Endothelial cell of umbilical vein (primary cell): ENCODE data around the gene PRKCZ. TPM values are rescaled to one million over a fixed set of nuclear protein-coding genes. Genes with fewer than 3 reads are reported as not detected.

Source experiments
- BruUV-seq: library from RNA; stranded (reverse); fragments of 400-500 nt; replicated peaks from 2 replicates; lab custom pipeline; 2021; lab: Mats Ljungman, UMichigan
- CTCF ChIA-PET: fragments of 300-600, 350-600 bp; sonication (Branson Sonifier 250); formaldehyde crosslinking; loops from one replicate; lab custom pipeline; 2021; ENCODE audit warnings: antibody characterized with exemption, inconsistent platforms; lab: Charles Lee
- POLR2A ChIA-PET: fragments of 300-600, 350-600 bp; sonication (Branson Sonifier 250); formaldehyde crosslinking; loops from one replicate; lab custom pipeline; 2021; ENCODE audit warnings: antibody characterized with exemption, inconsistent platforms; lab: Charles Lee
- DNase-seq: peaks from one replicate; pipeline ENCODE4 v3.0.0-alpha.2; 2011; ENCODE audit warnings: low read depth, low spot score
- FAIRE-seq: peaks from 2 replicates; lab custom pipeline; 2011; peaks lifted over from hg19 to GRCh38; lab: Jason Lieb, UNC
- H2AFZ ChIP-seq: 2 replicates; pipeline ENCODE4 v1.6.0; 2012; ENCODE audit warnings: low read depth, low read length, control low read depth, inconsistent platforms
- H3K27ac ChIP-seq: 2 replicates; pipeline ENCODE4 v1.5.1; 2011; ENCODE audit warnings: low read depth, mild to moderate bottlenecking, control low read depth, low read length, moderate library complexity; ENCODE audit not compliant: insufficient read depth
- H3K27me3 ChIP-seq, 2 experiments: 2 replicates each; pipeline versions ENCODE4 v1.6.0 to v1.6.1; 2011; ENCODE audit warnings: low read length in 2 of 2, mixed read lengths in 1 of 2; ENCODE audit not compliant: control insufficient read depth in 2 of 2, insufficient read depth in 2 of 2
- H3K36me3 ChIP-seq, 2 experiments: 2 replicates in 1 of 2; 3 replicates in 1 of 2; pipeline ENCODE4 v1.5.1; 2011; ENCODE audit warnings: low read length in 2 of 2, mild to moderate bottlenecking in 1 of 2, moderate library complexity in 1 of 2; ENCODE audit not compliant: control insufficient read depth in 2 of 2, insufficient read depth in 2 of 2; ENCODE audit errors: extremely low read depth in 1 of 2
- H3K4me1 ChIP-seq: 3 replicates; pipeline ENCODE4 v1.5.1; 2011; ENCODE audit warnings: mild to moderate bottlenecking, low read length; ENCODE audit not compliant: control insufficient read depth, insufficient read depth; ENCODE audit errors: extremely low read depth
- H3K4me2 ChIP-seq: 2 replicates; pipeline ENCODE4 v1.6.1; 2011; ENCODE audit warnings: low read length, control low read depth, mixed read lengths; ENCODE audit not compliant: insufficient read depth
- H3K4me3 ChIP-seq, 3 experiments: fragments of 200-600 bp in 1 of 3; sonication (generic), shearing (Covaris generic) in 1 of 3; replicated peaks in 1 of 3; 2 replicates each; pipeline ENCODE4 v1.5.1; 2011 to 2016; ENCODE audit warnings: control low read depth in 3 of 3, low read length in 3 of 3, mild to moderate bottlenecking in 2 of 3, inconsistent platforms in 1 of 3, low read depth in 1 of 3, moderate library complexity in 1 of 3; ENCODE audit not compliant: insufficient read depth in 1 of 3
- H3K79me2 ChIP-seq: 2 replicates; pipeline ENCODE4 v1.6.0; 2012; ENCODE audit warnings: low read length, inconsistent platforms; ENCODE audit not compliant: control insufficient read depth, insufficient read depth
- H3K9ac ChIP-seq: replicated peaks from 2 replicates; pipeline ENCODE3; 2011; ENCODE audit warnings: low read length, control low read depth; ENCODE audit not compliant: insufficient read depth; ENCODE audit errors: extremely low read depth
- H3K9me1 ChIP-seq: replicated peaks from 3 replicates; pipeline ENCODE4 v1.6.0; 2011; ENCODE audit warnings: mild to moderate bottlenecking, low read length; ENCODE audit not compliant: control insufficient read depth, insufficient read depth; ENCODE audit errors: extremely low read depth
- H3K9me3 ChIP-seq: replicated peaks from 2 replicates; pipeline ENCODE4 v1.5.1; 2012; ENCODE audit warnings: low read length, inconsistent platforms; ENCODE audit not compliant: control insufficient read depth, insufficient read depth
- H4K20me1 ChIP-seq: replicated peaks from 2 replicates; pipeline ENCODE3; 2011; ENCODE audit warnings: mild to moderate bottlenecking, low read length; ENCODE audit not compliant: control insufficient read depth, insufficient read depth; ENCODE audit errors: extremely low read depth
- CTCF ChIP-seq, 2 donors: IDR thresholded peaks; 1 replicate in 1 of 2; 2 replicates in 1 of 2; pipeline ENCODE4 v1.5.1; 2011; ENCODE audit warnings: low read length in 2 of 2, mild to moderate bottlenecking in 2 of 2, moderate library complexity in 2 of 2, control low read depth in 1 of 2, inconsistent platforms in 1 of 2, low read depth in 1 of 2; ENCODE audit not compliant: insufficient read depth in 1 of 2; ENCODE audit errors: extremely low read depth in 1 of 2
- FOS ChIP-seq: IDR thresholded peaks from 2 replicates; pipeline ENCODE4 v1.6.1; 2011; ENCODE audit warnings: mild to moderate bottlenecking, low read length, moderate library complexity, borderline replicate concordance; ENCODE audit not compliant: insufficient read depth
- GATA2 ChIP-seq: IDR thresholded peaks from 2 replicates; pipeline ENCODE4 v1.7.0; 2011; ENCODE audit warnings: low read depth, mild to moderate bottlenecking, moderate library complexity, mixed read lengths, low read length; ENCODE audit not compliant: insufficient read length, insufficient read depth
- MAX ChIP-seq: IDR thresholded peaks from 2 replicates; pipeline ENCODE4 v1.6.1; 2011; ENCODE audit not compliant: insufficient read depth, insufficient read length
- MYC ChIP-seq: IDR thresholded peaks from one replicate; pipeline ENCODE4 v1.6.1; 2011; ENCODE audit warnings: mild to moderate bottlenecking, low read depth, low read length
- POLR2A ChIP-seq: IDR thresholded peaks from 2 replicates; pipeline ENCODE4 v1.6.1; 2012; ENCODE audit warnings: low read depth, mild to moderate bottlenecking, control low read depth, low read length
- POLR2AphosphoS5 ChIP-seq: IDR thresholded peaks from 2 replicates; pipeline ENCODE4 v1.6.1; 2012; ENCODE audit warnings: low read depth, mild to moderate bottlenecking, control low read depth, low read length, moderate library complexity; ENCODE audit not compliant: insufficient read depth
- dilution Hi-C: fragments of 300-500 bp; cut with MboI; formaldehyde crosslinking; loops from one replicate; pipeline ENCODE4 v1.15.0; 2019; ENCODE audit warnings: low sequenced_read_pairs; ENCODE audit not compliant: extremely low pct_ligation_motif_present
- intact Hi-C: fragments of 100-400 bp; cut with micrococcal nuclease; formaldehyde crosslinking; loops from one replicate; pipeline ENCODE4 v1.10.0; 2022
- polyA plus RNA-seq, 4 experiments: library from polyadenylated mRNA; depleted of rRNA in 3 of 4; stranded (reverse) in 3 of 4; unstranded in 1 of 4; fragments of >200 nt; gene quantifications; 2 replicates each; pipeline versions ENCODE4 v1.2.1 to v1.2.3, GENCODE V29; 2011 to 2012; ENCODE audit warnings: missing spikeins in 1 of 4
- total RNA-seq: library from RNA; stranded (reverse); gene quantifications from 2 replicates; pipeline ENCODE4 v1.2.3, GENCODE V29; 2021

Gene PRKCZ
- total and polyA plus RNA-seq, 2 donors (not counting 3 experiments of a cell fraction or from before 2014, with no cell fraction given), result 0.22 to 1.7 TPM

- no peak overlapping the region for H3K4me3 ChIP-seq
- no peaks in the 10 kb centered on the region for H3K27me3 ChIP-seq
- no peaks in the 10 kb centered on the region for H3K9me3 ChIP-seq
- BruUV-seq, result no TSS peak
- no peak for FAIRE-seq
- no peak overlapping the region for H3K27ac ChIP-seq
- DNase-seq, result no peak
- H3K9ac ChIP-seq, result no peak overlapping the region
- TF ChIP-seq POLR2AphosphoS5 (no peak), POLR2A (no peak)
- H3K4me1 ChIP-seq, result peaks cover 7% of the 10 kb centered on the region
- CTCF ChIA-PET, result interaction anchor here (2.6 kb wide), 1 partner anchor 12 kb away, joined by 14 read pairs; no protein-coding TSS in a partner anchor
- intact Hi-C loops, result no loop called here
- H3K36me3 ChIP-seq, result no peaks in the 10 kb centered on the region
- H4K20me1 ChIP-seq, result no peaks in the 10 kb centered on the region
- POLR2A ChIA-PET, result no interaction called here
- H2AFZ ChIP-seq, result no peak overlapping the region
- H3K4me2 ChIP-seq, result no peak overlapping the region
- no peaks in the 10 kb centered on the region for H3K9me1 ChIP-seq
- peaks cover 6% of the 10 kb centered on the region for H3K79me2 ChIP-seq
- dilution Hi-C loops, result no loop called here
Measured at GRCh38 chr1:2185880-2186855, 136.0 kb downstream of the PRKCZ start.

GRCh38 chr1:2186901-2187300 lies 136.7 kb downstream of the PRKCZ start:
- Histone ChIP-seq H2AFZ (no peak overlapping the region), H3K9ac (no peak overlapping the region), H3K9me1 (no peaks in the 10 kb centered on the region), H4K20me1 (no peaks in the 10 kb centered on the region), H3K36me3 (no peaks in the 10 kb centered on the region), H3K4me1 (peaks cover 7% of the 10 kb centered on the region), H3K79me2 (peaks cover 7% of the 10 kb centered on the region), H3K4me2 (no peak overlapping the region), H3K4me3 (no peak overlapping the region), H3K27me3 (no peaks in the 10 kb centered on the region), H3K9me3 (no peaks in the 10 kb centered on the region), H3K27ac (no peak overlapping the region)
- no TSS peak for BruUV-seq
- intact Hi-C loops, result no loop called here
- ChIA-PET CTCF (no interaction called here), POLR2A (no interaction called here)
- FAIRE-seq, result no peak
- TF ChIP-seq MAX (no peak), FOS (no peak), GATA2 (no peak), CTCF (IDR thresholded peaks at IDR 0.05; ENCODE audit: extremely low read depth in 1 of 2, insufficient read depth in 1 of 2, low read depth in 1 of 2, low read length in 2 of 2) (no peak), POLR2A (no peak), MYC (no peak)
- DNase-seq, result no peak
- dilution Hi-C loops, result no loop called here
